HCT116 (cell line): ENCODE measurements around the gene GAD1. TPM values are rescaled to one million over a fixed set of nuclear protein-coding genes. Genes with fewer than 3 reads are reported as not detected.

Experiments
- ATAC-seq: fragments of 200-7000 bp; cut with Tn5 transposase; 2 replicates; pipeline ENCODE4 v1.9.1; 2020; ENCODE audit warnings: mild to moderate bottlenecking, moderate library complexity
- BruUV-seq: library from RNA; stranded (reverse); fragments of 400-500 nt; replicated peaks from 2 replicates; lab custom pipeline; 2021; lab: Mats Ljungman, UMichigan
- CTCF ChIA-PET: fragments of 300-600 bp; sonication (Branson Sonifier 250); formaldehyde crosslinking; loops from one replicate; lab custom pipeline; 2021; ENCODE audit warnings: antibody characterized with exemption; lab: Charles Lee
- POLR2A ChIA-PET: fragments of 300-600, 350-600 bp; sonication (Branson Sonifier 250); formaldehyde crosslinking; loops from one replicate; lab custom pipeline; 2021; ENCODE audit warnings: antibody characterized with exemption; lab: Charles Lee
- RAD21 ChIA-PET, 2 experiments: fragments of 300-600 bp; sonication (Branson Sonifier 250); formaldehyde crosslinking; loops; one replicate each; lab custom pipeline; 2023; ENCODE audit warnings: low total read pairs in 2 of 2; ENCODE audit not compliant: uncharacterized antibody in 2 of 2, unreplicated experiment in 2 of 2, low non-redundant PET in 1 of 2; lab: Charles Lee
- DNase-seq: peaks from one replicate; pipeline ENCODE4 v3.0.0-alpha.2; 2010; ENCODE audit warnings: low read depth, low spot score
- H2AFZ ChIP-seq: fragments of 200-600 bp; shearing (Covaris generic), sonication (generic); 2 replicates; pipeline ENCODE4 v1.6.1; 2017; ENCODE audit warnings: low read depth, mixed run types, mixed read lengths, antibody characterized with exemption, low read length; ENCODE audit not compliant: poor library complexity, severe bottlenecking
- H3K27ac ChIP-seq: 2 replicates; pipeline ENCODE4 v1.5.1; 2012; ENCODE audit warnings: low read depth, low read length
- H3K27me3 ChIP-seq: fragments of 200-600 bp; sonication (generic); 2 replicates; pipeline ENCODE4 v1.6.1; 2016; ENCODE audit warnings: mixed run types, low read length, mixed read lengths; ENCODE audit not compliant: insufficient read depth
- H3K36me3 ChIP-seq, 2 experiments: fragments of 200-500 bp in 1 of 2; fragments of 200-600 bp in 1 of 2; sonication (Bioruptor generic) in 1 of 2; sonication (generic) in 1 of 2; 2 replicates each; pipeline versions ENCODE4 v1.5.1 to v1.6.1; 2014 to 2016; ENCODE audit warnings: low read length in 2 of 2, inconsistent platforms in 1 of 2, mixed read lengths in 1 of 2, mixed run types in 1 of 2; ENCODE audit not compliant: insufficient read depth in 2 of 2, control insufficient read depth in 1 of 2
- H3K4me1 ChIP-seq, 2 experiments: fragments of 200-600 bp in 1 of 2; sonication (generic) in 1 of 2; 2 replicates each; pipeline versions ENCODE4 v1.5.1 to v1.6.1; 2012 to 2017; ENCODE audit warnings: low read length in 2 of 2, inconsistent platforms in 1 of 2, mild to moderate bottlenecking in 1 of 2, mixed read lengths in 1 of 2, mixed run types in 1 of 2, moderate library complexity in 1 of 2; ENCODE audit not compliant: insufficient read depth in 2 of 2, control insufficient read depth in 1 of 2
- H3K4me2 ChIP-seq: fragments of 200-600 bp; sonication (generic); 2 replicates; pipeline ENCODE4 v1.6.1; 2017; ENCODE audit warnings: mixed run types, low read length, mixed read lengths
- H3K4me3 ChIP-seq, 2 experiments: fragments of 200-600 bp in 1 of 2; sonication (generic) in 1 of 2; replicated peaks in 1 of 2; 2 replicates each; pipeline ENCODE4 v1.5.1; 2011 to 2016; ENCODE audit warnings: low read length in 2 of 2, control low read depth in 1 of 2, low read depth in 1 of 2, mild to moderate bottlenecking in 1 of 2, mixed read lengths in 1 of 2, mixed run types in 1 of 2
- H3K79me2 ChIP-seq: fragments of 200-600 bp; sonication (generic); 2 replicates; pipeline ENCODE4 v1.6.1; 2017; ENCODE audit warnings: mild to moderate bottlenecking, mixed run types, low read length, moderate library complexity, mixed read lengths; ENCODE audit not compliant: insufficient read depth
- H3K9ac ChIP-seq: fragments of 200-600 bp; sonication (generic); 2 replicates; pipeline ENCODE4 v1.6.1; 2016; ENCODE audit warnings: low read length, mixed read lengths
- H3K9me2 ChIP-seq: fragments of 200-600 bp; sonication (generic), shearing (Covaris generic); 2 replicates; pipeline ENCODE4 v1.6.1; 2017; ENCODE audit warnings: mixed run types, mild to moderate bottlenecking, moderate library complexity; ENCODE audit not compliant: insufficient read depth
- H3K9me3 ChIP-seq, 2 experiments: fragments of 200-500 bp in 1 of 2; fragments of 200-600 bp in 1 of 2; sonication (Bioruptor generic) in 1 of 2; sonication (generic) in 1 of 2; 2 replicates each; pipeline ENCODE4 v1.6.1; 2014 to 2017; ENCODE audit warnings: low read length in 2 of 2, mixed read lengths in 2 of 2, inconsistent platforms in 1 of 2, low read depth in 1 of 2, mild to moderate bottlenecking in 1 of 2, mixed run types in 1 of 2, moderate library complexity in 1 of 2; ENCODE audit not compliant: control insufficient read depth in 1 of 2, insufficient read depth in 1 of 2
- H4K20me1 ChIP-seq: fragments of 200-600 bp; sonication (generic), shearing (Covaris generic); 2 replicates; pipeline ENCODE4 v1.6.1; 2017; ENCODE audit warnings: mixed run types, mild to moderate bottlenecking, moderate library complexity; ENCODE audit not compliant: insufficient read depth
- ATF3 ChIP-seq: IDR thresholded peaks from 2 replicates; pipeline ENCODE4 v1.6.1; 2012
- CEBPB ChIP-seq: IDR thresholded peaks from 2 replicates; pipeline ENCODE4 v1.6.1; 2012; ENCODE audit warnings: low read depth
- EGR1 ChIP-seq: IDR thresholded peaks from 2 replicates; pipeline ENCODE4 v1.6.1; 2012; ENCODE audit warnings: low read depth
- ELF1 ChIP-seq: IDR thresholded peaks from 2 replicates; pipeline ENCODE4 v1.6.1; 2012; ENCODE audit warnings: low read depth, borderline replicate concordance
- EZH2 ChIP-seq: fragments of 200-600 bp; sonication (generic); IDR thresholded peaks from 2 replicates; pipeline ENCODE4 v1.6.1; 2017; ENCODE audit warnings: antibody characterized with exemption, mixed run types
- POLR2AphosphoS5 ChIP-seq: IDR thresholded peaks from 2 replicates; pipeline ENCODE4 v1.6.1; 2011; ENCODE audit warnings: mild to moderate bottlenecking, low read depth, low read length, moderate library complexity
- RAD21 ChIP-seq: IDR thresholded peaks from 2 replicates; pipeline ENCODE4 v1.6.1; 2012; ENCODE audit warnings: low read depth, mild to moderate bottlenecking
- SP1 ChIP-seq: IDR thresholded peaks from 2 replicates; pipeline ENCODE4 v1.6.1; 2012; ENCODE audit warnings: low read depth
- SRF ChIP-seq: IDR thresholded peaks from 2 replicates; pipeline ENCODE4 v1.6.1; 2012; ENCODE audit warnings: low read depth
- TCF7L2 ChIP-seq: IDR thresholded peaks from 2 replicates; pipeline ENCODE4 v1.7.0; 2011; ENCODE audit warnings: borderline replicate concordance, inconsistent platforms; ENCODE audit not compliant: insufficient read depth, insufficient read length; ENCODE audit errors: extremely low read depth
- ZNF274 ChIP-seq: fragments of 200-500 bp; sonication (Bioruptor generic); IDR thresholded peaks from 2 replicates; pipeline ENCODE4 v1.6.1; 2014; ENCODE audit warnings: mild to moderate bottlenecking, low read depth, low read length, inconsistent platforms
- intact Hi-C: fragments of 100-400 bp; cut with micrococcal nuclease; formaldehyde crosslinking; loops from 2 replicates; pipeline ENCODE4 v1.10.0; 2022
- total RNA-seq: library from RNA; stranded (reverse); gene quantifications from one replicate; pipeline ENCODE4 v1.2.1, GENCODE V29; 2021; ENCODE audit not compliant: unreplicated experiment
- TF ChIP-seq, protein P1 (sequence below): IDR thresholded peaks from 2 replicates; pipeline ENCODE4 v1.6.1; 2011; ENCODE audit warnings: mild to moderate bottlenecking, low read length, moderate library complexity; ENCODE audit not compliant: insufficient replicate concordance; ENCODE audit errors: extremely low read depth
- TF ChIP-seq, protein P2 (sequence below): IDR thresholded peaks from 2 replicates; pipeline ENCODE4 v1.6.1; 2012

GAD1 gene
- total RNA-seq, 1 experiment from 2014 or later, result 11.0 TPM

DNA sequence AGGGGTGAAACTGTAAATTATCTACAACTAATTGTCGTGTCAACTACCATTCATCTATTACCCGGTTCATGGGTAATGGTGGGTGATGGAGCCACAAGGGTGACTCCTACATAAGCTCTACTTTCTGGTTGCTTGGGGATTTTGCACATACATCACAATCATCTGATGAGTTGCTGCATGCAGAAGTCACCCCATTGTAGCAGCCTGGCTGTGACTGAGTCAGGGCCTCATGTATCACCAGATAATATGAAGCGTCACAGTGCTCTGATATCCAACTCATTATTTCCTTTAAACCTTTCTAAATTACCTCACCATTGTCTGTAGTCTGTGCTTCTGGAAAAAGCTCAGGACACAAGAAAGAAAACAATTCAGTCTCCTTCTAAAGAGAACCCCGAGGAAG, 79.9 kb downstream of the GAD1 start:
- no peak overlapping the region for H2AFZ ChIP-seq
- H3K27me3 ChIP-seq, result no peaks in the 10 kb centered on the region
- no peak for TF ChIP-seq CEBPB
- no peak for TF ChIP-seq ELF1
- TF ChIP-seq ZNF274, result no peak
- no peak for TF ChIP-seq POLR2AphosphoS5
- TF ChIP-seq, protein P1, sequence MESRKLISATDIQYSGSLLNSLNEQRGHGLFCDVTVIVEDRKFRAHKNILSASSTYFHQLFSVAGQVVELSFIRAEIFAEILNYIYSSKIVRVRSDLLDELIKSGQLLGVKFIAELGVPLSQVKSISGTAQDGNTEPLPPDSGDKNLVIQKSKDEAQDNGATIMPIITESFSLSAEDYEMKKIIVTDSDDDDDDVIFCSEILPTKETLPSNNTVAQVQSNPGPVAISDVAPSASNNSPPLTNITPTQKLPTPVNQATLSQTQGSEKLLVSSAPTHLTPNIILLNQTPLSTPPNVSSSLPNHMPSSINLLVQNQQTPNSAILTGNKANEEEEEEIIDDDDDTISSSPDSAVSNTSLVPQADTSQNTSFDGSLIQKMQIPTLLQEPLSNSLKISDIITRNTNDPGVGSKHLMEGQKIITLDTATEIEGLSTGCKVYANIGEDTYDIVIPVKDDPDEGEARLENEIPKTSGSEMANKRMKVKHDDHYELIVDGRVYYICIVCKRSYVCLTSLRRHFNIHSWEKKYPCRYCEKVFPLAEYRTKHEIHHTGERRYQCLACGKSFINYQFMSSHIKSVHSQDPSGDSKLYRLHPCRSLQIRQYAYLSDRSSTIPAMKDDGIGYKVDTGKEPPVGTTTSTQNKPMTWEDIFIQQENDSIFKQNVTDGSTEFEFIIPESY, result no peak
- TF ChIP-seq TCF7L2, result no peak
- no peak for TF ChIP-seq EGR1
- no peak for TF ChIP-seq SP1
- no peak for TF ChIP-seq ATF3
- TF ChIP-seq, protein P2, sequence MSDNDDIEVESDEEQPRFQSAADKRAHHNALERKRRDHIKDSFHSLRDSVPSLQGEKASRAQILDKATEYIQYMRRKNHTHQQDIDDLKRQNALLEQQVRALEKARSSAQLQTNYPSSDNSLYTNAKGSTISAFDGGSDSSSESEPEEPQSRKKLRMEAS, result no peak
- TF ChIP-seq RAD21, result no peak
- TF ChIP-seq SRF, result no peak
- TF ChIP-seq EZH2, result no peak
- H4K20me1 ChIP-seq, result 0 out of 2 replicates have a peak, but pooled peaks cover 3% of the 10 kb centered on the region
- no peak for ATAC-seq
- ChIA-PET CTCF (no interaction called here), POLR2A (no interaction called here), RAD21 (no interaction called here)
- H3K9me2 ChIP-seq, result no peaks in the 10 kb centered on the region
- H3K9me3 ChIP-seq, result no peaks in the 10 kb centered on the region
- no peaks in the 10 kb centered on the region for H3K36me3 ChIP-seq
- H3K79me2 ChIP-seq, result no peaks in the 10 kb centered on the region
- H3K4me2 ChIP-seq, result no peak overlapping the region
- DNase-seq, result no peak
- no peak overlapping the region for H3K27ac ChIP-seq
- intact Hi-C loops, result no loop called here
- H3K4me3 ChIP-seq, result no peak overlapping the region
- no peak overlapping the region for H3K9ac ChIP-seq
- no TSS peak for BruUV-seq
- no peaks in the 10 kb centered on the region for H3K4me1 ChIP-seq
